Activated CD8-positive, alpha-beta memory T cell treated with anti-CD3 and anti-CD28 coated beads, Interleukin-2, amount 50 U/mL, for 1 hour (primary cell): ENCODE measurements around the gene HACE1.
"Not testable (repeated sequence)": the region's sequence is repeated elsewhere in the genome, so short reads cannot be mapped to it uniquely, and the experiment has no call there.

Experiments used
- DNase-seq: peaks from one replicate; pipeline ENCODE4 v3.0.0-alpha.2; 2020; ENCODE audit errors: extremely low read depth

Gene HACE1

GRCh38 chr6:104737567-104737966 is 122.2 kb downstream of the HACE1 start:
- DNase-seq: not testable (repeated sequence)

- DNase-seq: no peak
Observed at GRCh38 chr6:104736545-104736944, 123.2 kb downstream of the HACE1 start.

- no peak for DNase-seq
Observed at GRCh38 chr6:104730450-104730849, 129.3 kb downstream of the HACE1 start.

- no peak for DNase-seq
Observed at GRCh38 chr6:104729433-104729832, 130.3 kb downstream of the HACE1 start.

- DNase-seq: no peak
Observed at GRCh38 chr6:104728448-104728847, 131.3 kb downstream of the HACE1 start.

GRCh38 chr6:104718672-104719071 is 141.0 kb downstream of the HACE1 start:
- DNase-seq: no peak

GRCh38 chr6:104716858-104717257 is 142.9 kb downstream of the HACE1 start:
- DNase-seq: no peak

GRCh38 chr6:104714796-104715195 is 144.9 kb downstream of the HACE1 start:
- DNase-seq: no peak

GRCh38 chr6:104713982-104714381 is 145.7 kb downstream of the HACE1 start:
- no peak for DNase-seq

- no peak for DNase-seq
Observed at GRCh38 chr6:104711371-104711770, 148.3 kb downstream of the HACE1 start.

- no peak for DNase-seq
Observed at GRCh38 chr6:104710543-104711335, 149.0 kb downstream of the HACE1 start.

- DNase-seq: no peak
Observed at GRCh38 chr6:104705916-104706442, 153.7 kb downstream of the HACE1 start.

GRCh38 chr6:104705095-104705707 is 154.5 kb downstream of the HACE1 start:
- no peak for DNase-seq

- DNase-seq: no peak
Observed at GRCh38 chr6:104704191-104704590, 155.5 kb downstream of the HACE1 start.

- no peak for DNase-seq
Observed at GRCh38 chr6:104702126-104702841, 157.4 kb downstream of the HACE1 start.

- DNase-seq: no peak
Observed at GRCh38 chr6:104700371-104701185, 159.1 kb downstream of the HACE1 start.

GRCh38 chr6:104699593-104700329 is 160.0 kb downstream of the HACE1 start:
- DNase-seq: no peak

- DNase-seq: no peak
Observed at GRCh38 chr6:104698979-104699378, 160.7 kb downstream of the HACE1 start.

GRCh38 chr6:104692008-104692407 is 167.7 kb downstream of the HACE1 start:
- DNase-seq: no peak

- DNase-seq: no peak
Observed at GRCh38 chr6:104689551-104690205, 170.0 kb downstream of the HACE1 start.
